ENCODE results near the gene TBC1D2B.
"Not testable (repeated sequence)": the region's sequence is repeated elsewhere in the genome, so short reads cannot be mapped to it uniquely, and the experiment has no call there.

Gene TBC1D2B

GRCh38 chr15:77993970-77994693 lies 83.4 kb downstream of the TBC1D2B start:
- in situ Hi-C loops (cut with HindIII; ENCODE audit: low pct_unique_long_range_greater_than_20kb, low sequenced_read_pairs) = not testable (repeated sequence)
- DNase-seq (ENCODE audit: low read depth in 1 of 2, low spot score in 1 of 2) = peak; percentile 33 to 81

DNA sequence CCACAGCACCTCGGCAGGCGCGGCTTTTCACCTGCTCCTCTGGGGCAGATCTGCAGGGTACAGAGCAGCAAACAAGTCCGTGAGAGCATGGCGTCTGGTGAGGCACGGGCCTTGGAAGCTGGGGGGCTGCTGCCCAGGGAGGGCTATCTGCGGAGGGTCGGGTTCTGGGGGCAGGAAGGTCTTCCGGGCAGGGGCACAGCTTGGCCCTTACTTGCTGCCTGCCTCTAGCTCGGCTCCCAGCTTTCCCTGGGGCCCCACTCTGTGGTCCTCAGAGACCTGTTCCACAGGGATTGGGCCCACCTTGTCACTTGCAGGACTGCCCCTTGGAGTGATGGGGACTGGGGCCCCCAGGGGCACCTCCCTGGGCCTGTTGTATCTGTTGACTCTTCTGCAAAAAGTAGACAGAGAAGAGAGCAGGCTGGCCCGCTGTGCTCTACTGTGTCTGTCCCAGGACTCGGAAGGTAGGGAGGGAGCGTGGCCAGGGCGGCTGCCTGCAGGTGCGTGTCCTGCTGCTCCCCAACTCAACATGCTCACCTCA lies 84.1 kb downstream of the TBC1D2B start:
- DNase-seq (ENCODE audit: low read depth in 1 of 2, low spot score in 1 of 2) = no peak
- no peak for TF ChIP-seq JUND (IDR thresholded peaks at IDR 0.05; ENCODE audit: low read depth)
- in situ Hi-C loops (cut with HindIII; ENCODE audit: low pct_unique_long_range_greater_than_20kb, low sequenced_read_pairs) = no loop called here

DNA sequence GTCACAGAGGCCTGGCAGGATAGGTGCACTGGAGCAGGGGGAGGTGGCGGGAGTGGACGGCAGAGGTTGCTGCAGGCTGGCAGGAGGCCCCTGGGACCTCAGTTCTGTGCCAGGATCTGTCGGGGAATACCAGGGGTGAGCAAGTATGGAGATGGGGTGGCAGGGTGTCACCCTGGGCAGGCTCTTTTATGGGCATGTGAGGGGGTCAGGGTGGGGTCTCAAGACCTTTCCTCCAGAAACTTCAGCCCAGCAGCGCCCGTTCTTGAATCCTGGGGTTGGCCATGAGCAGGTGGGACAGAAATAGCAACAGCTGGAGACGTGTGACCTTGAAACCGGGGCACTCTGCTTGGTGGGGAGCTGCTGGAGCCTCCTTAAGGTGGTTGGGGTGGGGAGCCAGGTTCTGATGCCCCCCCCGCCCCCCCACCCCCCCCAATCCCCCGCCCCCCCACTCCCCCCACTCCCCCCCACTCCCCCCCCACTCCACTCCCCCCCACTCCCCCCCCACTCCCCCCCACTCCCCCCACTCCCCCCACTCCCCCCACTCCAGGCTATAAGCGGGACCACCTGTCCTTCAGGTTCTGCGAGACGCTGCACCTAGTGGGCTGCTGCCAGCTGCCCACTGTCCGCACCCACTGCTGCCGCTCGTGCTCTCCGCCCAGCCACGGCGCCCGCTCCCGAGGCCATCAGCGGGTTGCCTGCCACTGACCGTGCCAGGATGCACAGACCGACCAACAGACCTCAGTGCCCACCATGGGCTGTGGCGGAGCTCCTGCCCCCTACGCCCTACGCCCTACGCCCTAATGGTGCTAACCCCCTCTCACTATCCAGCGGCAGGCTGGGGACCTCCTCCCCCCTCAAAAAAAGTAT lies 84.9 kb downstream of the TBC1D2B start:
- no peak for DNase-seq (ENCODE audit: low read depth in 1 of 2, low spot score in 1 of 2)
- no peak for TF ChIP-seq JUND (IDR thresholded peaks at IDR 0.05; ENCODE audit: low read depth)
- in situ Hi-C loops (cut with HindIII; ENCODE audit: low pct_unique_long_range_greater_than_20kb, low sequenced_read_pairs) = no loop called here

DNA sequence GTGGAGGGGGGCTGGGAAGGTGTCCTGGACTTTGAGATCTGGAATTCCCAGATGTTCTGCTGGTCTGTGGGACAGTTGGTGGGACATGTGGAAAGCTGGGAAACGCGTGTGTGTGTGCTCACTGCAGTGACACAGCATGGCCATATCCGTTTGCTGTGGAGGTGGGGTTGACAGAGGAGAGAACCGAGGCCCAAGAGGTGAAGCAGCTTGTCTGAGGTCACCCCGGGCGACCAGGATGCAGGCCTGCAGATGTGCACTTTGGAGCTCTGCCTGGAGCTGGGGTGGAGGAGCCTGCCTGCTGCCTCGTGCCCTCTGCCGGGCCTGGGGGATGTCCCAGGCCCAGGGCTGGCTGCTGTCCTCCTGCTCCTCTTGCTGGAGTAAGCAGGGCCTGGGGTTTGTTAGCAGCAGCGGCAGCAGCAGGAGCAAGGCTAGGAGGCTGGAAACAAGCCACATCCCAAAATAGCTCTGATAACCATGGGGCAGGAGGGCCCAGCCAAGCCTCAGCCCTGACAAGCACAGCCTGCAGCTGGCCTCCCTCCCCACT lies 85.8 kb downstream of the TBC1D2B start:
- DNase-seq (ENCODE audit: low read depth in 1 of 2, low spot score in 1 of 2); in situ Hi-C loops (cut with HindIII; ENCODE audit: low pct_unique_long_range_greater_than_20kb, low sequenced_read_pairs): not testable (repeated sequence)

DNA sequence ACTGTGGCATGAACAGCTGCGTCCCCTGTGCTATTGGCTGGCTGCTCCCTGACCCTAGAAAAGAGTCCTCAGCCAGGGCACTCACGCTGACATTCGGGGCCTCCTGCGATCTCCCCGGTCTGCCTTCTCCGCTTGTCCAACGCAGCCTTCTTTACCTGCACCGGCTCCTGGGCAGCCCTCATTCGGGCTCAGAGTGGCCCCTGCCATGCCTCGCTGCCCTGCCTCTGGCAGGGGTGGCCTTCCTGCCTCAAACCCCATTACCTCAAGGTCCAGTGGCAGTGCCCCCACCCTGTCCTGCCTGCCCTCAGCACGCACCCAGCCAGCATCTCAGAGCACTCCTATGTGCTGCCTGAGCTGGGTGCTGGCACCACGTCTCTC lies 86.5 kb downstream of the TBC1D2B start:
- TF ChIP-seq JUND (IDR thresholded peaks at IDR 0.05; ENCODE audit: low read depth) = no peak
- in situ Hi-C loops (cut with HindIII; ENCODE audit: low pct_unique_long_range_greater_than_20kb, low sequenced_read_pairs) = no loop called here
- no peak for DNase-seq (ENCODE audit: low read depth in 1 of 2, low spot score in 1 of 2)

GRCh38 chr15:77989296-77990143 lies 88.0 kb downstream of the TBC1D2B start:
- DNase-seq (ENCODE audit: low read depth in 1 of 2, low spot score in 1 of 2) = no peak

GRCh38 chr15:77988347-77989295 lies 88.9 kb downstream of the TBC1D2B start:
- DNase-seq (ENCODE audit: low read depth in 1 of 2, low spot score in 1 of 2) = no peak
- in situ Hi-C loops (cut with HindIII; ENCODE audit: low pct_unique_long_range_greater_than_20kb, low sequenced_read_pairs) = no loop called here

More at GRCh38 chr15:77989296-77990143, 88.0 kb downstream of the TBC1D2B start:
- no peak for TF ChIP-seq JUND (IDR thresholded peaks at IDR 0.05; ENCODE audit: low read depth)
- in situ Hi-C loops (cut with HindIII; ENCODE audit: low pct_unique_long_range_greater_than_20kb, low sequenced_read_pairs) = no loop called here

GRCh38 chr15:77987765-77988136 lies 89.8 kb downstream of the TBC1D2B start:
- DNase-seq (ENCODE audit: low read depth in 1 of 2, low spot score in 1 of 2); in situ Hi-C loops (cut with HindIII; ENCODE audit: low pct_unique_long_range_greater_than_20kb, low sequenced_read_pairs): not testable (repeated sequence)

More at GRCh38 chr15:77988347-77989295, 88.9 kb downstream of the TBC1D2B start:
- TF ChIP-seq JUND (IDR thresholded peaks at IDR 0.05; ENCODE audit: low read depth) = no peak

DNA sequence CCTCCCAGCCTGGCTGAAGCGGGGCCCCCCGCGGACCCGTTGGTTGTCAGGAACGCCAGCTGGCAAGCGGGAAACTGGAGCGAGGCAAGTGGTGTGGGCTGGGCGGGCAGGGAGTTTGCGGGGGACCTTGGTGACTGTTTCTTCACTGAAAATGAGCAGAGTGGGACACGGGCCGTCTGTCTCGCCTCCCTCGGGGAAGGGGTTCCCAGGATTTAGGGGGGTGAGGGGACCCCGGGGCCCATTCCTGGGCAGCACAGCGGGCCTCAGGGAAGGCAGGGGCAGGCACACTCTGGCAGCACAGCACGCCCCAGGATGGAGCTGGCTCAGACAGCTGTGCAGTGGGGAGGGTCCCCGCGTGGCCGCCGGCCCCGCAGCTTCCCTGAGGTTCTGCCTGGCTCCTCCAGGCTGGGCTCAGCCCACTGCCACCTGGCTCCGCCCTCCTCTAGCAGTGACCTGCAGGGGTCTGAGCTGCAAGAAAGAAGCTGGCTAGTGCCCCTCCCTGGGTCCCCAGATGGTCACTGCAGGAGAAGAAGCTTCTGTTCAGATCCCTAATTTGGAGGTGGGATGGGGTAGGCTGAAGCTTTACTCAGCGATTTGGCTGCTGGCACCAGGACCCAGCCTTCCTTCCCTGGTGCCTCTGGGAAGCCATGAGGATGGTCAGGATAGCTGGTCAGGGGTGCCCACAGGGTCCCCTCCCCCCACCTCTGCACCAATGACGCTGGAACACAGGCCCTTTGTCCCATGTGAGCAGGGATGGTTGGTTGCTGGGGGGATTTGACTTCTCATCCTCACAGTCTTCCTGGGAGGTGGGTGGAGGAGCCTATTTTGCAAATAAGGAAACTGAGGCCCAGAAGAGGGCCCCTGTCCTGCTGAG lies 90.4 kb downstream of the TBC1D2B start:
- in situ Hi-C loops (cut with HindIII; ENCODE audit: low pct_unique_long_range_greater_than_20kb, low sequenced_read_pairs) = no loop called here
- no peak for TF ChIP-seq JUND (IDR thresholded peaks at IDR 0.05; ENCODE audit: low read depth)
- DNase-seq (ENCODE audit: low read depth in 1 of 2, low spot score in 1 of 2) = no peak

- in situ Hi-C loops (cut with HindIII; ENCODE audit: low pct_unique_long_range_greater_than_20kb, low sequenced_read_pairs) = no loop called here
- DNase-seq (ENCODE audit: low read depth in 1 of 2, low spot score in 1 of 2) = no peak
- no peak for TF ChIP-seq JUND (IDR thresholded peaks at IDR 0.05; ENCODE audit: low read depth)
Measured at GRCh38 chr15:77985931-77986480, 91.5 kb downstream of the TBC1D2B start.

All from T47D (cell line).